Measurements from ENCODE around the gene GLI1. TPM values are rescaled to one million over a fixed set of nuclear protein-coding genes. Genes with fewer than 3 reads are reported as not detected.
"Not testable (repeated sequence)": the region's sequence is repeated elsewhere in the genome, so short reads cannot be mapped to it uniquely, and the experiment has no call there.

Gene GLI1
- polyA plus RNA-seq (2013, experiment 1 of 2): 10.6 TPM
- polyA plus RNA-seq (2013, experiment 2 of 2): 7.5 TPM

DNA sequence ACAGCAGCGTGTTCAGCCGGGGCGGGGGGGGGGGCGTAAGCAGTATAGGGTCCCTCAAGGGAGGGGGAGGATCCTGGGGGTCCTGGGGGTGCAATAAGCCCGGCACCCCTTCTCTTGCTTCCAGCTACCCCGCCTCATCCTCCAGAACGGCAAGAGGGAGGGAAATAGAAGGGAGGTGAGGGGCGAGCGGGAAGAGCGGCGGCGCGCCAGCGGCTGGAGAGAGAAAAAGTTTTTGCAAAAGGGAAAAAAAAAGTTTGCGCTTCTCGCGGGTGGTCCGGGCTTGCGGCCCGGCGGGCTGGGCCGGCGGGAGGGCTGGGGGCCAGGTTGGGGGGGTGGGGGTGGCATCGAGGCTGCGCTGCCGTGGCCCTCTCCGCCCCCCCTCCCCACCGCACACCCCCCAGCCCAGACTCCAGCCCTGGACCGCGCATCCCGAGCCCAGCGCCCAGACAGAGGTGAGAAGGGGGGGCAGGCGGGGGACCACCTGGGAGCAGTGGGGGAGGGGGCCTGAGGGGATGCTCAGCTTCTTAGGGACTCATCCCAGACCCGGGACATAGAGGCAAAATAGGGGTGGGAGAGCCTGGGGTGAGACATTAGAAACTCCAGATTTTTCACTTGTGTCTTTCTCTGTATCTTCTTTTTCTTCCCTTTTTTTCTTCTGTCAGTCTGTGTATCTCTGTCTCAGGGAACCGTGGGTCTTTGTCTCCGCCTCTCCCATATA, at the start of gene GLI1:
TSS of gene GLI1 (plus strand) at position 36 of the 718 bp plus-strand sequence. CDS start 3,907 bp downstream, outside the sequence.
- Histone ChIP-seq H3K4me3 (ENCODE audit: low read length) (peak within 1 kb of the TSS; percentile 67), H3K9me3 (ENCODE audit: insufficient read depth, low read depth, low read length) (no peaks in the 10 kb centered on the region), H3K27me3 (ENCODE audit: insufficient read depth, low read length) (no peaks in the 10 kb centered on the region), H3K9ac (ENCODE audit: low read depth, low read length) (peak within 1 kb of the TSS; percentile 55), H3K4me1 (ENCODE audit: insufficient read depth, low read length) (peaks cover 14% of the 10 kb centered on the region), H3K36me3 (ENCODE audit: insufficient read depth, low read length) (no peaks in the 10 kb centered on the region), H3K27ac (ENCODE audit: low read depth, low read length) (peak within 1 kb of the TSS; percentile 90)
- 0% methylated on average over 23 of the region's 36 CpGs for WGBS

DNA sequence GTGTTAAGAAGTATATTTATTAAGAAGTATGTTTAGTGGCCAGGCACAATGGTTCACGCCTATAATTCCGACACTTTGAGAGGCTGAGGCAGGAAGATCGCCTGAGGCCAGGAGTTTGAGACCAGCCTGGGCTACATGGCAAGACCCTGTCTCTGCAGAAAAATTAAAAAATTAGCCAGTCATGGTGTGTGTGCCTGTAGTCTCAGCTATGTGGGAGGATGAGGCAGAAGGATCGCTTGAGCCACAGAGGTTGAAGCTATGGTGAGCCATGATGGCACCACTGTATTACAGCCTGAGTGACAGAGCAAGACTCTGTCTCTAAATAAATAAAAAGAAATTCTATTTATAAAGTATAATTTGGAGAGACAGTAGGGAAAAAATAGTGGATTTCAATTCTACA, 49.1 kb upstream of the GLI1 start:
- Histone ChIP-seq H3K36me3 (ENCODE audit: insufficient read depth, low read length) (no peaks in the 10 kb centered on the region), H3K27me3 (ENCODE audit: insufficient read depth, low read length) (no peaks in the 10 kb centered on the region), H3K27ac (ENCODE audit: low read depth, low read length) (no peak overlapping the region), H3K4me1 (ENCODE audit: insufficient read depth, low read length) (peaks cover 7% of the 10 kb centered on the region; the same call in 1 of the 2 replicates), H3K4me3 (ENCODE audit: low read length) (no peak overlapping the region), H3K9ac (ENCODE audit: low read depth, low read length) (no peak overlapping the region), H3K9me3 (ENCODE audit: insufficient read depth, low read depth, low read length) (no peaks in the 10 kb centered on the region)
- WGBS: 94% methylated on average over 4 of the region's 4 CpGs

DNA sequence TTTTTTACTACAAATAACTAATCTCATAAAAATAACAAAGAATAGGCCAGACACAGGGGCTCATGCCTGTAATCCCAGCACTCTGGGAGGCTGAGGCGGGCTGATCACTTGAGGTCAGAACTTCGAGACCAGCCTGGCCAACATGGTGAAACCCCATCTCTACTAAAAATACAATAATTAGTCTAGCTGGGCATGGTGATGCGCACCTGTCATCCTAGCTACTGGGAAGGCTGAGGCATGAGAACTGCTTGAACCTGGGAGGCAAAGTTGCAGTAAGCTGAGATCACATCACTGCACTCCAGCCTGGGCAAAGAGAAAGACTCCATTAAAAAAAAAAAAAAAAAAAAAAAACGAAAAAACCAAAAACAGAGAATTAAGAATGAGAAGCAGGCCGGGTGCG, 45.4 kb upstream of the GLI1 start:
- whole genome bisulfite sequencing: 90% methylated on average over 6 of the region's 6 CpGs
- H3K36me3 ChIP-seq (ENCODE audit: insufficient read depth, low read length); H3K9ac ChIP-seq (ENCODE audit: low read depth, low read length); H3K27ac ChIP-seq (ENCODE audit: low read depth, low read length); H3K9me3 ChIP-seq (ENCODE audit: insufficient read depth, low read depth, low read length); H3K4me3 ChIP-seq (ENCODE audit: low read length); H3K4me1 ChIP-seq (ENCODE audit: insufficient read depth, low read length); H3K27me3 ChIP-seq (ENCODE audit: insufficient read depth, low read length): not testable (repeated sequence)

DNA sequence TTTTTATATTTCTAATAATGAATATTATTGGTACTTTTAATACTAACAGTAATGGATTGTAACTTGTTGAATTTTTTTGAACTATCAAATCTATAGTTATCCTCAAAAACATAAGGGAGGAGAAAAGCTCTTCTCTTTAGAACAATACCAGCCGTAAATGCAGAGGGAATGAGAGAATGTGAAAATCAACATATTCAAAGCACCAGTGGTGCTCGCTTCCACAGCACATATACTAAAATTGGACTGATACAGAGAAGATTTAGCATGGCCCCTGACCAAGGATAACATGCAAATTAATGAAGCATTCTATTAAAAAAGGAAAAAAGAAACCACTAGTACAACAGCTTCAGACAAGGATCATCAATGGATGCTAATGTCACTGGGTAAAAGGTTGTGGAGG, 44.5 kb upstream of the GLI1 start:
- Histone ChIP-seq H3K9me3 (ENCODE audit: insufficient read depth, low read depth, low read length) (no peaks in the 10 kb centered on the region), H3K4me1 (ENCODE audit: insufficient read depth, low read length) (peaks cover 7% of the 10 kb centered on the region; the same call in 1 of the 2 replicates), H3K9ac (ENCODE audit: low read depth, low read length) (no peak overlapping the region), H3K36me3 (ENCODE audit: insufficient read depth, low read length) (no peaks in the 10 kb centered on the region), H3K27ac (ENCODE audit: low read depth, low read length) (no peak overlapping the region), H3K27me3 (ENCODE audit: insufficient read depth, low read length) (no peaks in the 10 kb centered on the region), H3K4me3 (ENCODE audit: low read length) (no peak overlapping the region)
- 67% methylated on average over 1 of the region's 2 CpGs for WGBS

DNA sequence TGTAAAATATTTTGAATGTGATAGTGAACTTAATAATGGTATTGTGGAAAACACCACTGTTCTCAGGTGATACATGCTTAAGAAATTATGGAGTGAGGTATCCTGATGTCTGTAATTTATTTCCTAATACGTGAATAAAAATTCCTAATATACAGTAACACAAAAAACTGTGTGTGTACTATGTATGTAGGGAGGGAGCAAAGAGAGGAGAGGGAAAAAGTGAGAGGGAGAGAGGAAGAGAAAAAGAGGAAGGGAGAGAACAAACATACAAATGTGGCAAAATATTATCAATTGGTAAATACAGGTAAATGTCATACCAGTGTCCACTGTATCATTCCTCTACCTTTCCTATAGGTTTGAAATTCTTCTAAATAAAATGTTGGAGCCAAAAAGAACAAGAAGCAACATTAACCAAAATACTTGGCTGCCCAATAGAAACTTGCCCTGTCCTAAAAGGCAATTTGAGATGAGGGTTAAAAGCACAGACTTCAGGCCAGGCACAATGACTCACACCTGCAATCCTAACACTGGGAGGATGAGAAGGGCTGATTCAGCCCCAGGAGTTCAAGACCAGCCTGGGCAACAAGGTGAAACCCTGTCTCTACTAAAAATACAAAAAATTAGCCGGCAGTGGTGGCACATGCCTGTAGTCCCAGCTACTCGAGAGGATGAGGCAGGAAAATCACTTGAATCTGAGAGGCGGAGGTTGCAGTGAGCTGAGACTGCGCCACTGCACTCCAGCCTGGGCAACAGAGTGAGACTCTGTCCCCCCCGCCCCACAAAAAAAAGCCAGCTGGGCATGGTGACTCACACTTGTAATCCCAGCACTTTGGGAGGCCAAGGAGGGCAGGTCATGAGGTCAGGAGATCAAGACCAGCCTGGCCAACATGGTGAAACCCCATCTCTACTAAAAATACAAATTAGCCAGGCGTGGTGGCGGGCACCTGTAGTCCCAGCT, 43.3 kb upstream of the GLI1 start:
- H3K36me3 ChIP-seq (ENCODE audit: insufficient read depth, low read length): no peaks in the 10 kb centered on the region
- H3K4me1 ChIP-seq (ENCODE audit: insufficient read depth, low read length): peaks cover 7% of the 10 kb centered on the region; the same call in 1 of the 2 replicates
- WGBS: 95% methylated on average over 7 of the region's 8 CpGs
- no peak overlapping the region for H3K4me3 ChIP-seq (ENCODE audit: low read length)
- H3K27ac ChIP-seq (ENCODE audit: low read depth, low read length): no peak overlapping the region
- no peaks in the 10 kb centered on the region for H3K27me3 ChIP-seq (ENCODE audit: insufficient read depth, low read length)
- no peak overlapping the region for H3K9ac ChIP-seq (ENCODE audit: low read depth, low read length)
- no peaks in the 10 kb centered on the region for H3K9me3 ChIP-seq (ENCODE audit: insufficient read depth, low read depth, low read length)

DNA sequence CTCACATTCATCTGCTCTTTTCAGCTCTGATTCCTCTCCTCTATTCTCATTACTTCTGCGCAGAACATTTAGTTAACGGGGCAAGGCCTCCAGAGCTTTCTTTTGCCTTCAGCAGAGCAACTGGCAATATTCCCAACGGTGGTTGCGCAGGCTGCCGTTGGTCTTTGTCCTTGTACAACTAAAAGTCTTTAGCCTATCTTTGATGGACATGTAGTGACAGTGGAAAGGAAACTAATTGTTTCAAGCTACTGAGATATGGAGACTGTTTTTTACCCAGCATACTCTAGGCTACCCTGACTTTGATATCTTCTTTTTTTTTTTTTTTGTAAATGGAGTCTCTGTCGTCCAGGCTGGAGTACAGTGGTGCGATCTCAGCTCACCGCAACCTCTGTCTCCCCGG, 41.3 kb upstream of the GLI1 start:
- Histone ChIP-seq H3K27me3 (ENCODE audit: insufficient read depth, low read length) (no peaks in the 10 kb centered on the region), H3K27ac (ENCODE audit: low read depth, low read length) (no peak overlapping the region), H3K9ac (ENCODE audit: low read depth, low read length) (no peak overlapping the region), H3K4me3 (ENCODE audit: low read length) (no peak overlapping the region), H3K9me3 (ENCODE audit: insufficient read depth, low read depth, low read length) (no peaks in the 10 kb centered on the region), H3K36me3 (ENCODE audit: insufficient read depth, low read length) (no peaks in the 10 kb centered on the region), H3K4me1 (ENCODE audit: insufficient read depth, low read length) (peaks cover 7% of the 10 kb centered on the region; the same call in 1 of the 2 replicates)
- WGBS: 96% methylated on average over 9 of the region's 9 CpGs

DNA sequence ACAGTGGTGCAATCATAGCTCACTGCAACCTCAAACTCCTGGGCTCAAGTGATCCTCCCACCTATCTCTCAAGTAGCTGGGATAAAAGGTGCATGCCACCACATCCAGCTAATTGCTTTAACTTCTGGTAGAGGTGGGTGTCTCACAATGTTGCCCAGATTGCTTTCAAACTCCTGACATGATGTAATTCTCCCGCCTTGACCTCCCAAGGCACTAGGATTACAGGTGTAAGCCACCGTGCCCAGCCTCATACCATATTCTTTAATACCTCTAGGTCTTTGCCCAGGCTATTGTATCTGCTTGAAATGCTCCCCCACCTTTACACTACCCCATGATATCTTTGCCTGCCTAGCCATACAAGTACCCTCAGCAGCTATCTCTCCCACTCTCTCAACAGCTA, 40.1 kb upstream of the GLI1 start:
- Histone ChIP-seq H3K4me1 (ENCODE audit: insufficient read depth, low read length) (peaks cover 7% of the 10 kb centered on the region; the same call in 1 of the 2 replicates), H3K9me3 (ENCODE audit: insufficient read depth, low read depth, low read length) (no peaks in the 10 kb centered on the region), H3K36me3 (ENCODE audit: insufficient read depth, low read length) (no peaks in the 10 kb centered on the region), H3K4me3 (ENCODE audit: low read length) (no peak overlapping the region), H3K27me3 (ENCODE audit: insufficient read depth, low read length) (no peaks in the 10 kb centered on the region), H3K9ac (ENCODE audit: low read depth, low read length) (no peak overlapping the region), H3K27ac (ENCODE audit: low read depth, low read length) (no peak overlapping the region)
- WGBS: 90% methylated on average over 2 of the region's 2 CpGs

DNA sequence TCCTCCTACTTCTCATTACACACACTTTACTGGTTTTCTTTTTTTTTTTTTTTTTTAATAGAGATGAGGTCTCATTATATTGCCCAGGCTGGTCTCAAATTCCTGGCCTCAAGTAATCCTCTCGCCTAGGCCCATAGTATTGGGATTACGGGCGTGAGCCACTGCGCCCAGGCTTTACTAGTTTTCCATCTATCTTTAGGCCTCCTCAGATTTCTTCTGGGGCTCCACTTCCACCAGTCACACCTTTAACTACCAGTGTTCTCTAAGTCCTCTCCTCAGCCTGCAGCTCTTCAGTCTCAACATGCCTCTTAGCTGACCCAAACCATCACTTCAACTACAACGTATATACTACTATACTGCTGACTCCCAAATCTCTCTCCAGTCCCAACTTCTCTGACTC, 39.1 kb upstream of the GLI1 start:
- no peaks in the 10 kb centered on the region for H3K9me3 ChIP-seq (ENCODE audit: insufficient read depth, low read depth, low read length)
- no peak overlapping the region for H3K4me3 ChIP-seq (ENCODE audit: low read length)
- no peak overlapping the region for H3K9ac ChIP-seq (ENCODE audit: low read depth, low read length)
- no peaks in the 10 kb centered on the region; the same call in 1 of the 2 replicates for H3K4me1 ChIP-seq (ENCODE audit: insufficient read depth, low read length)
- no peaks in the 10 kb centered on the region for H3K27me3 ChIP-seq (ENCODE audit: insufficient read depth, low read length)
- no peaks in the 10 kb centered on the region for H3K36me3 ChIP-seq (ENCODE audit: insufficient read depth, low read length)
- H3K27ac ChIP-seq (ENCODE audit: low read depth, low read length): no peak overlapping the region
- 96% methylated on average over 5 of the region's 5 CpGs for WGBS

DNA sequence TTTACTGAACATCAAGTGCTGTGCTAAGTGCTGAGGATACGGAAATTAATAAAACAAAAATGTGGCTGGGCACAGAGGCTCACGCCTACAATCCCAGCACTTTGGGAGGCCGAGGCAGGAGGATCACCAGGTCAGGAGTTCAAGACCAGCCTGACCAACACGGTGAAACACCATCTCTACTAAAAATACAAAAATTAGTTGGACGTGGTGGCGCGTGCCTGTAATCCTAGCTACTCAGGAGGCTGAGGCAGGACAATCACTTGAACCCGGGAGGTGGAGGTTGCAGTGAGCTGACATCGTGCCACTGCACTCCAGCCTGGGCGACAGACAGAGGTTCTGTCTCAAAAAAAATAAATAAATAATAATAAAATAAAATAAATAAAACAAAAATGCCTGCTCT, 32.6 kb upstream of the GLI1 start:
- H3K9ac ChIP-seq (ENCODE audit: low read depth, low read length); H3K27me3 ChIP-seq (ENCODE audit: insufficient read depth, low read length); H3K27ac ChIP-seq (ENCODE audit: low read depth, low read length); H3K9me3 ChIP-seq (ENCODE audit: insufficient read depth, low read depth, low read length); H3K36me3 ChIP-seq (ENCODE audit: insufficient read depth, low read length); H3K4me3 ChIP-seq (ENCODE audit: low read length): not testable (repeated sequence)
- 95% methylated on average over 9 of the region's 10 CpGs for WGBS
- peaks cover 13% of the 10 kb centered on the region; the same call in 1 of the 2 replicates for H3K4me1 ChIP-seq (ENCODE audit: insufficient read depth, low read length)

DNA sequence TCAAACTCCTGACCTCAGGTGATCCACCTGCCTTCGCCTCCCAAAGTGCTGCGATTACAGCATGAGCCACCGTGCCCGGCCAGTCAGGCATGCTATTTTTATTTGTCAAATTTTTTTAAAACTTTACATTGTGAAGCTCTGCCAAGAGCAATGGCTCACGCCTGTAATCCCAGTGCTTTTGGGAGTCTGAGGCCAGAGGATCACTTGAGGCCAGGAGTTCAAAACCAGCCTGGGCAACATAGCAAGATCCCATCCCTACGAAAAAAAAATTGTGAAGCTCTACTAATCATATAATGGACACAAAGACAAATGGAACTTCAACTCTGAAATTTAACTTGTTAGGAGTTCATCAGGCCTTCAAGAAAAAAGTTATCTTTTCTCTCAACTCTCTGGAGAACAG, 30.6 kb upstream of the GLI1 start:
- Histone ChIP-seq H3K27me3 (ENCODE audit: insufficient read depth, low read length) (no peaks in the 10 kb centered on the region), H3K4me3 (ENCODE audit: low read length) (no peak overlapping the region; the same call in 1 of the 2 replicates), H3K4me1 (ENCODE audit: insufficient read depth, low read length) (peaks cover 13% of the 10 kb centered on the region; the same call in 1 of the 2 replicates), H3K9me3 (ENCODE audit: insufficient read depth, low read depth, low read length) (no peaks in the 10 kb centered on the region), H3K27ac (ENCODE audit: low read depth, low read length) (no peak overlapping the region), H3K9ac (ENCODE audit: low read depth, low read length) (no peak overlapping the region), H3K36me3 (ENCODE audit: insufficient read depth, low read length) (no peaks in the 10 kb centered on the region)
- 88% methylated on average over 6 of the region's 6 CpGs for WGBS
